Prostate gland (tissue), 2 donors: ENCODE data around the gene HBP1.

ENCODE experiments used
- POLR2A ChIP-seq: fragments of 450-650 bp; IDR thresholded peaks from one replicate; pipeline ENCODE4 v1.6.1; 2016; ENCODE audit warnings: antibody characterized with exemption, mild to moderate bottlenecking
- POLR2AphosphoS5 ChIP-seq: sonication (generic); formaldehyde crosslinking; IDR thresholded peaks from one replicate; pipeline ENCODE4 v1.6.1; 2017; ENCODE audit warnings: antibody characterized with exemption
- TF ChIP-seq, protein P1 (sequence below), 4 experiments: fragments of 200-600 bp in 2 of 4; fragments of 450-650 bp in 2 of 4; sonication (generic) in 2 of 4; IDR thresholded peaks; 1 replicate in 3 of 4; 2 replicates in 1 of 4; pipeline ENCODE4 v1.5.1; 2016 to 2019; ENCODE audit warnings: antibody characterized with exemption in 4 of 4, mild to moderate bottlenecking in 2 of 4, moderate library complexity in 2 of 4

DNA sequence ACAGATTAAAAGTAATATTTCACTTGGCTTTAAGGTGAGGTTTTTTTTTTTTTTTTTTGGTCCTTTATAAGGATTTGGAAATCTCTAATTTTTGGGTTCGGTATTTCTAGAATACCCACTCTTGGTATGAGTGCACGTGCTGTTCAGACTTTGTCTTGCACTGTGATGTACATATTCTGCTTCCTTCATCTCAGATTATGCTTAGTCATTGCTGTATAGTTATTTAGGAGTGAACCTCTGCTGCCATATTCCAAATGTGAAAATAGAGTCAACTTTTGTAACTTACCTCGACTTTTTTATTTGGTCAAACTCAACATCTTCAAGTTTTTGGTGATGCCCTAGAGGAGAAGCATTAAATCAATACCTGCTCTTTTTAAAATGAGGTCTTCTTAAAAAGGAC, 40.1 kb upstream of the HBP1 start:
- TF ChIP-seq, protein P1, sequence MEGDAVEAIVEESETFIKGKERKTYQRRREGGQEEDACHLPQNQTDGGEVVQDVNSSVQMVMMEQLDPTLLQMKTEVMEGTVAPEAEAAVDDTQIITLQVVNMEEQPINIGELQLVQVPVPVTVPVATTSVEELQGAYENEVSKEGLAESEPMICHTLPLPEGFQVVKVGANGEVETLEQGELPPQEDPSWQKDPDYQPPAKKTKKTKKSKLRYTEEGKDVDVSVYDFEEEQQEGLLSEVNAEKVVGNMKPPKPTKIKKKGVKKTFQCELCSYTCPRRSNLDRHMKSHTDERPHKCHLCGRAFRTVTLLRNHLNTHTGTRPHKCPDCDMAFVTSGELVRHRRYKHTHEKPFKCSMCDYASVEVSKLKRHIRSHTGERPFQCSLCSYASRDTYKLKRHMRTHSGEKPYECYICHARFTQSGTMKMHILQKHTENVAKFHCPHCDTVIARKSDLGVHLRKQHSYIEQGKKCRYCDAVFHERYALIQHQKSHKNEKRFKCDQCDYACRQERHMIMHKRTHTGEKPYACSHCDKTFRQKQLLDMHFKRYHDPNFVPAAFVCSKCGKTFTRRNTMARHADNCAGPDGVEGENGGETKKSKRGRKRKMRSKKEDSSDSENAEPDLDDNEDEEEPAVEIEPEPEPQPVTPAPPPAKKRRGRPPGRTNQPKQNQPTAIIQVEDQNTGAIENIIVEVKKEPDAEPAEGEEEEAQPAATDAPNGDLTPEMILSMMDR (IDR thresholded peaks at IDR 0.05): no peak
- TF ChIP-seq POLR2A (no peak), POLR2AphosphoS5 (no peak)
